NCI-H1694 treated with DMSO at 0.1 percent for 48 hours (cell line): ENCODE measurements around the gene ANXA5.
"Not testable (repeated sequence)": the region's sequence is repeated elsewhere in the genome, so short reads cannot be mapped to it uniquely, and the experiment has no call there.

Source experiments
- DNase-seq: peaks from one replicate; lab custom pipeline; 2025; lab: John Stamatoyannopoulos, UW

ANXA5 gene

DNA sequence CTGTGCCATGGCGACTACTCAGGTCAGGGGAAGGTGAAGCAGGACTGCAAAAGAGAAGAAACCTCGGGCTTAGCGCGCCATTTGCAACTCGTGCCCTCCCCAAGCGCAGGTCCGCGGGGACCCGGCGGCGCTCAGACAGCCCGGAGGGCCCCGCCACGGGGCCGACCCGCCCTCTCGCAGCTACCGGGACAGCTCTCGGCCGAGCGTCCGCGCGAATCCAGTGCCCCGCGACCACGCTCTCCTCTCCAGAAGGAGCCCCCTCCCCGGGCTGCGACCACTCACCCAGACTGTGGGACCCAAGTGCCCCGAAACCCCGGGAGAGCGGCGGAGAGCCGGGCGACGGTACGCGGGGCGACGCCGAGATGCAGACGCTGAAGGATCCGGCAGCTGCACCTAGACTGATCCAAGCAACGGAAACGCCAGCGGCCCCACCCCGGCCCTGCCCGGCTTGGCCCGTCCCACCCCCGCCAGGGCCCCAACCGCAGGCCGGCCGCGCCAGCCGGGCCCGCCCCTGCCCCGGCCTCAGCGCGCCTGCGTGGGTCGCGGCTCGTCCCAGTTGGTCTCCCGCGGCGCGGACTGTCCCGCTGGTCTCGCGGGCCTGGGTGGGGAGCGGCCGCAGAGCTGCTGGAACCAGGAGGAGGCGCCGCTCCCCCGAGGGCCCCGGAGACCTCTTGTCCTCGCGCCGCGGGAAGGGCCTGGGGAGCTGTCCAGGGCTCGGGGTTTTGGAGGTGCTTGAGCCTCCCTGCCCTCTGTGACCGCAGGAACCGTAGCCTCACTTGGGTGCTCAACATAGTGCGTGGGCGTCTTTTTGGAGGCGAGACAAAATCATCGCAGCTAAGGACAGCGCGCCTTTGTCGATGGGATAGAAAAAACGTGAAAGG, at the start of gene ANXA5:
Gene ANXA5, minus strand, starts transcription at position 400 of the 881 bp plus-strand sequence. Its CDS starts 391 bp downstream, at position 9.
- DNase-seq: no peak

DNA sequence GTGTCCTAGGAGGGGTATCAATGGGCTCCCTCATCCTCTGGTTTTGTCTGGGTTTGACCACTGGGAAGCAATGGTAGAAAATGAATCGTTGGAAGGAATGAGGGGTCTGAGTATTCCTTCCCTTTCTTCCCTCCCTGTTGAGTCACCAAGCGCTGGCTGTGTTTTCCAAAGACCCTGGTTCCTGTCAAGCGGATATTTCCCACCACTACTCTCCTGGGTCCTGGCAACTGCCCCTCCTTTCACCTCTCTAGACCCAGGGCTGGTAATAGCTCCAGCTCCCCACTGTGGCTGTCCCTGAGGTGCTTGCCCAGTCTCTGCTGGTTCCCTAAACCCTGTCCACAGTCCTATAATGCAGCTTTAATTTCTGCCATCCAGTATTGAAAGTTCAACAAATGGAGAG, 46.0 kb upstream of the ANXA5 start:
- DNase-seq: no peak

DNA sequence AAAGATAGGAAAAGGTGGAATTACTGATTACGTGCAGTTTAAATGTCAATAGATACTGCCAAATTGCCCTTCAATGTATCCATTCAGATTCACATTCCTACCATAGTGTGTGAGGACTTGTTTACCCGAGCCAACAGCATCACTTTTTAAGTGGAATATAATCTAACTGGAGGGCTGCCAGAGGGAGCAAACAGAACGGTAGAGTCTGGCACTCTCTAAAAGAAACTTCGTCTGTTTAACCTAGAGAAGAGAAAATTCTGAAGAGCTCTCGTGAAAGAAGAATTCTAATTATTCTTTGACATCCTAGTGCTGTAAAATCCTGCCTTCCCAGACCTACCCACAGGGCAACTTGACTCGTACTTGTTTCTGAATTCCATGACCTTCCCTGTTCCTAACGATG, 45.0 kb upstream of the ANXA5 start:
- DNase-seq: no peak

DNA sequence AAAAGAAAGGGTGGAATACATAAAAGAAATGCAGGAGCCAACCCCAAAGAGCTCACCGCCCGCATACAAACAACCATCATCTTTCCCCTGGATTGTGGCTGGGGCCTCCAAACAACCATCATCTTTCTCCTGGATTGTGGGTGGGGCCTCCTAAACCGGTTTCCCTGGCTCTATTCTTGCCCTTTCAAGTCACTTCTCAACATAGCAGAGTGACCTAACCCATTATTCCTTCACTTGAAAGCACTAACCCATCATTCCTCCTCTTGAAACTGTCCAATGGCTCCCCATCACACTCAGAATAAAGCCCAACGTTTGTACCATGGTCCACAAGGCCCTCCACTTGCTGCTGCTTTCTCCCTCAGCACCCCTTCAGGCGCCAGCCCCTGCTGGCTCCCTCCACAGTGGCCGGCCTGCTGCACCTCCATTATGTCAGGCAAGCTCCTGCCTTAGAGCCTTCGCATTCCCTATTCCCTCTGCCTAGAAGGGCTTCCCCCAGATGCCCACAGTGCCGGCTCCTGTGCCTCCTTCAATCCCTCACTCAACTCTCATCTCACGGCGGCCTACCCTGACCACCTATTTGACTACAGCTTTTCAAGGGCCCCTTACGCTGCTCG, 44.1 kb upstream of the ANXA5 start:
- DNase-seq: no peak

DNA sequence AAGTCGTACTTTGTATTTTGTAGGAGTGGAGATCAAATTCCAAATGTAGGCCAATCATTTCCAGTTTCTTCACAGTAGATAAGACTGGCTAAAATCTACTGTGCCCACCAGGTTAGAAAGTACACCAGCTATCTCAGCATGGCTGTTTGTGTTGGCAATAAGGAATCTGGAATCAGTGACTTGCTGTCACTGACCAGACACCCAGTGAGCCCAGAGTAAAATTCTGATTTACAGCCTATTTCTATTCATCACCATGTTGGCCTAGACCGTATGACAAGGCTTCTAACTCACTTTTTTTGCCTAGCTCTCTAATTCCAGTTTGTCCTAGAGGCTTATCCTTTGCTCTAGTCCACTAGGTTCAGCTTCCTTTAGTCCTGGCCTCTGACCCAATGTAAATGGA, 42.8 kb upstream of the ANXA5 start:
- DNase-seq: no peak

DNA sequence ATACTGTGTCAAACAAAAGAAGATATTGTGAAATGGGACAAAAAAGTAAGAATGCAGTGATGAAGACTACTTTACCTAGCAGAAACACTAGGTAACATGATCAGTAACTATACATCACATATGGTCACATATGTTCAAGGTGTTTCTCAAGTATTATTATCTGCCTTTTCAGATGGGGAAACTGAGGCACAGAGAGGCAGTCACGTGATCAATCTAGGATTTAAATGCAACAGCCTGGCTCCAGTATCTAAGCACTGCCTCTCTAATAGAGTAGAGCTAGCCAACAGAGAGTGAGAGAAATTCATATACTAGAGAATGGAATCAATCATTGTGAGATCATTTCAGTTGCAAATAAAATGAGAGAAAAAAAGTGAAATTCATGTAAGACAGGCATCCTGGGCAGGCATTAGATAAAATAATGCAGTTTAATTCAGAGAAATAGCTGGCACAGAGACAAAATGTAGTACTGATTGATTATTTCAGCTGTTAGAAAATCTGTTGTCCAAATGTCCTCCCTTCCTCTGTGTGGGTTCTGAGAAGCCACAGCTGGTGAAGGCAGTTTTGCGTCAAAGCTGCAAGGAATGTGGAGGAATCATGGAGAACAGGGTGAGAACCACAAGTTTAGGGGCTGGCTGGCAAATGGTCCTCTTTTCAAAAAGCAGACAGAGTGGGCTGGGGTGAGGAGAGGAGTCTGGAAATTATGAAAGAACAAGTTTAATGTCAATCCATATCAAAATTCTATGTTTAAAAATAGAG, 42.2 kb upstream of the ANXA5 start:
- no peak for DNase-seq

DNA sequence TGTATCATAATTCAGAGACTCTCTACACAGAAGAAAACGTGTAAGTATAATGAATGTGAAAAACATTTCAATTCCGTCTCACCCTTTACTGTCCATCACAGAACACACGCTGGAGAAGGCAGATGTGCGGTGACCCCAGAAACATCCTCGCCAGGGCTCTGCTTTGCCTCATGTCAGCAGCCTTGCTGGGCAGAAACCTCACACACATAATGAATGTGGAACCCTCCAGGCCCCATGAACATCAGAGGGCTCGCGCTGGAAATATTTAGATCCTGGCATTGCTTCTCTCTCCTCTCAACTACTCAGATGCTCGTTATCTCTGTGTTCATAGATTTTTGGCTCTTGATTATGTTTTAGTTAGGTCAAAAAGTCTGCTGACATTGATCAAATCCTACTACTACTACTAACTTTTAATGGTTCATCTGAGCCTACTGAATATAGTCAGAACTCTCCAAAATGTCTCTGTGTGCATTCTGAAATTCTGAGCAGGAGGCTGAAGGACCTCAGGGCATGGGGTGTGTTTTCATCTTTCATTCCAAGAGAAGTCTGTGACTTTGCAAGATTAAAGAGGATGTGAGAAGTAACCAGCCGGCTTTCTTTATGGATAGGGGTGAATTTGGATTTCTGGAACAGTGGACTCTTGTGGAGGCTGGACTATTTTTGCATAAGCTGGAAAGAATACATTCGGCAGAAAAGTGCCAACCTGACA, 41.2 kb upstream of the ANXA5 start:
- no peak for DNase-seq

DNA sequence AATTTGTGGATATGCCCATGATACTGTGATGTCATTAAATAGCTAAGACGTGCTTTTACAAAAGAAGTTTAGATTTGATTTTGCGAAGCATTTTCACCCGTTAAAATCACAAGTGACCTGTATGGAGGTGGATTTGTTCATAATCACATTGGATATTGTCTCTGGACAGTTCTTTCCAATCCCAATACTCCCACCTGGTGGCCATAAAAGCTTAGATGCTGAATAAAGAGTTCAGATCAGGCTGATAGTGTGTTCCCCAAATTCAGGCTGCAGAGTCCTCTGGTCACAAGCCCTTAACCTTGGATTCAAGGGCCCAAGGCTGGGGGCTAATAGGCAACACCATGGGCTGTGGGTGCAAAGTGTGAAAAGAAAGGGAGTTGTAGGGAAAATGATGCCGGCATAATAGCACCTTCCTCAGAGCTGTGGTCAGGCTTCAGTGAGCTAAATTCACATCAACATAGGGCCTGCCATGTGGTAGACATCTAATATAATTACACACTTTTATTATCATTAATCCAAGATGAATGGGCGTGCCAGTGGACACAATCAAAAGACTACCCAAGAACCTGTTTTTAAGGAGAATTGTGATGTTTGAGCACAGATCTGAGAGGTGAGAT, 40.1 kb upstream of the ANXA5 start:
- DNase-seq: no peak

DNA sequence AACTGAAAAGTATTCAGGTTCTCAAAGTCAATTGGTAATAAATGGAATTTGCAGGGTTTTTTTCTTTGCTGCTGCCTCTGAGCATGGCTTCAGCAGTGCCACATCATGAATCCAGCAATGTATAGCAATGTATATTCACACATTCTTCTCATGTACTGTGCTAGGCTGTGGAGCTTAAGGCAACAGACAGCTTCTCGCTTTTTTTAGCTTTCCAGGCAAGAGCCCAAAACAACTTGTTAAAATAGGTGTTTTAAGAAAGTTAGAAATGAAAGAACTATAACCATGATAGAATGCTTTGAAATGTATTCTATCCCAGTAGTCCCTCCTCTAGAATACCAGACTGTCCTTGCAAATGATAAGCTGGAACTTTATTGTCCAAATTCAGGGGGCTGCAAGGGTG, 37.8 kb upstream of the ANXA5 start:
- no peak for DNase-seq

DNA sequence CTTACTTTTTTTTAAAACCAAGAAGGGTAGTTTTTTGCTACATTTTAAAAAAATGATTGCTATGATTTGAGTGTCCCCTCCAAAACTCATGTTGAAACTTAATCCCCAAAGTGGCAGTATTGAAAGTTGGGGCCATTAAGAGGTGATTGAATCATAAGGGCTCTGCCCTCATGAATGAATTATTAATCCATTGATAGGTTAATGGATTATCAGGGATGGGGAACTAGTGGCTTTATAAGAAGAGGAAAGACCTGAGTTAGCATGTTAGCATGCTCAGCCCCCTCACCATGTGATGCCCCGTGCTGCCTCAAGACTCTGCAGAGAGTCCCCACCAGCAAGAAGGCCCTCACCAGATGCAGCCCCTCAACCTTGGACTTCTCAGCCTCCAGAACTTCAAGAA, 37.2 kb upstream of the ANXA5 start:
- no peak for DNase-seq

DNA sequence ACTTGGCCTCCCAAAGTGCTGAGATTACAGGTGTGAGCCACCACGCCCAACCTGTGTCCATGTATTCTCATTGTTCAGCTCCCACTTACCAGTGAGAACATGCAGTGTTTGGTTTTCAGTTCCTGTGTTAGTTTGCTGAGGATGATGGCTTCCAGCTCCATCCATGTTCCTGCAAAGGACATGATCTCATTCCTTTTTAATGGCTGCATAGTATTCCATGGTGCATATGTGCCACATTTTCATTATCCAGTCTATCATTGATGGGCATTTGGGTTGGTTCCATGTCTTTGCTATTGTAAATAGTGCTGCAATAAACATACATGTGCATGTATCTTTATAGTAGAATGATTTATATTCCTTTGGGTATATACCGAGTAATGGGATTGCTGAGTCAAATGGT, 33.0 kb upstream of the ANXA5 start:
- not testable (repeated sequence) for DNase-seq

DNA sequence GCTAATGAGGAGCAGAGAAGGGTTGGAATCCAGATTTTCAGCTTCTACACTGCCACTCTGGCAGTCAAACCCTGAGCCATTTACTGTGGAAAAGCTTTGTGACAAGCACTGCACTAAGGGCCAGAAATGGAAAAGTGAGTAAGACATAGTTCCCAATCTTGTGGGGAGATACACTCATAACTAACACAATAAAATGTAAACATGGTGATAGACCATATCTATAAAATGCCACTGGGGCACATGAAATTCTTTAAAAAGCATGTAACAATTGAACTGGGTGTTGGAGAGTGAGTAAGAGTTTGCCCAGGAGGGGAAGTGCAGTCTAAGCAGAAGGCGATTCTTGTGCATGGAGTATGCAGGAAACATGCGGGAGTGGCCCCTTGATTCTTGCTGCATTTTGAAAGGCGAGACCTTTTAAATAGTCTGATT, 32.0 kb upstream of the ANXA5 start:
- no peak for DNase-seq

DNA sequence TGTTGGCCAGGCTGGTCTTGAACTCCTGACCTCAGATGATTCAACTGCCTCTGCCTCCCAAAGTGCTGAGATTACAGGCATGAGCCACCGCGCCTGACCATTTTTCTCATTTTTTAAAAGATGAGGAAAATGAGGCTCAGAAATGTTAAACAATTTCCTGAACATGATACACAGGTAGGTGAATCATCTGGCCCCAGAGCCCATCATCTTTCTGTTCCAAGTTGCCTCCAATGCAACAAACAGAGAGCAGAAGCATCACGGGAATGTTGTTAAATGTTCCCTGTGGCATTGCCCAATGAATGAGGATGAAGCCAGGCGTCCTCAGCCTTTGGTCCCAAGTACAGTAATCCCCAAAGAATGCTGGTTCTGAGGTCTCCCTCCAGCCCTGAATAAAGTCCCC, 31.3 kb upstream of the ANXA5 start:
- no peak for DNase-seq

DNA sequence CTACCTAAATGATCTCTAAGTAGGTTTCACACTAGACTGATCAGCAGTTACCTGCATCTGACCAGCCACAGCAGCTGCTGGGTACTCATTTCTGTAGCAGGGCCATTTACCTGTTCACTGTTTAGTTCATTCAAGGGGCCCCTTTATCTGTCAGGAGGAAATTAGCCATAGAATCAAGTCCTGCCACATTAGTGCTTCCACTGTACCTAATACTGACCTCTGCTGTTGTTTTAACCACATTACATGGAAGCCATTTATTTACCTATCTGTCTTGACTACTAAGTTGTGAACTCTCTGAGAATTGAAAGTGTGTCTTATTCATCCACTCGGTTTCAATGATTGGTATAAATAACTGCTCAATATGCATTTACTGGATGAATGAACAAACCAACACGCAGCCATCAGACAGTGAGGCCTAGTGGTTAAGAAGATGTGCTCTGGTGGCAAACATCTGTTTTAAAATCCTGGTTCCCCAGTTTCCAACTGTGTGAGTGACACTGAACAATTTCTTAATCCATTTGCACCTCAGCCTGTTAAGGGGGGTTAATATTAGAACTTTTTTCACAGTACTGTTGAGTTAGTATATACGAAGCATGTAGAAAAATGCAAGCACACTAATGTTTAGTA, 30.0 kb upstream of the ANXA5 start:
- DNase-seq: peak; percentile 11

DNA sequence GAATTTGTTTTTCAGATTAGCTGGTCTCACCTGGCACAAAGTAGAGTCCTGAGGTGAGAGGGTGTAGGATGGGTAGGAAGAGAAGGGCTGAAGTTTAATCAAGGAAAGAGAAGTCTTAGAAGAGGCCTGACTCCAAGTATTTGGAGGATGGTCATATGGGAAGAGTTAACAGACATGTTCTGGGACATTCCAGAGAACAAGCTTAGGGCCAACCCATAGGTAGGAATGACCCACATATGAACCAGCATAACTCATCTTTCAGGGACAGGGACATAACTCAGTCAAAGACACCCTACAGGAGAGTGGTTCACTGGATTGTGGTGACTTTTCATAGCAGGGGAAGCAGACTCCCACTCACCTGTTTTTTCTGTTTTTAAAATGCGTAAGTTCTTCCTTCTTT, 27.9 kb upstream of the ANXA5 start:
- no peak for DNase-seq

DNA sequence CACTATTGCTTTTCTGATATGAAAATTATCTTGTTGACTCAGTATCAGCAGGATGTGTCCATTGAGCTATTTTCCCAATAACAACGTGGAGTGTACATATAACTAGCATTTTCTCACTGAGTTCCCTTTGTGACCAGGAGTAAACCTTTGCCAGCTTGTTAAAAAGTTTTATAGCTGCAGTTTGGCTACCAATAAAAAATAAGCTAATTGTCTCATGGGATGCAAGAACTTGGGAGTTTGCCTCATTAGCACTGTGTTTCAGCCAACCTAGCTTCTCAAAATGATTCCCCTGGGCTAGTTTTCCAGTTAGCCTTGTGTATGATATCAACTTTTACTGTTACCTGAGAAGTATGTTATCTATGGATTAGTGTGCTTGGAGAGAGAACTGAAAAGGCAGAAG, 24.9 kb upstream of the ANXA5 start:
- DNase-seq: no peak

DNA sequence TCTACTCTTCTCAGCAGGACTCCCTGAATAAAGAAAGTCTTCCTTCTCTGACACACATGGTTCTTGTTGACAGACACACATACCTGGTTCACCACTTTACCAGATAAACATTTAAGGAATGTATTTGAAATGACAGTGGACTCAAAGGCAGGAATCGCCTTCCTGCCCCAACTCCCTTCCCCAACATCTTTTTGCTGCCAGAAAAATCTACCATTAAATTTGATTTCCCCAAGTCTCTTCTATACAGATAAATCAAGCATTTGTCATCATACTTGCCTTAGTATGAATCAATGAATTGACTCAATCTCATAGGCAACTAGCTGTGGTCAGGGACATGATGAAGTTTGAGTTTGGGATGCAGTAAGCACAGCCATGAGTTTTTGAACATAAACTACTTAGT, 23.3 kb upstream of the ANXA5 start:
- DNase-seq: no peak

DNA sequence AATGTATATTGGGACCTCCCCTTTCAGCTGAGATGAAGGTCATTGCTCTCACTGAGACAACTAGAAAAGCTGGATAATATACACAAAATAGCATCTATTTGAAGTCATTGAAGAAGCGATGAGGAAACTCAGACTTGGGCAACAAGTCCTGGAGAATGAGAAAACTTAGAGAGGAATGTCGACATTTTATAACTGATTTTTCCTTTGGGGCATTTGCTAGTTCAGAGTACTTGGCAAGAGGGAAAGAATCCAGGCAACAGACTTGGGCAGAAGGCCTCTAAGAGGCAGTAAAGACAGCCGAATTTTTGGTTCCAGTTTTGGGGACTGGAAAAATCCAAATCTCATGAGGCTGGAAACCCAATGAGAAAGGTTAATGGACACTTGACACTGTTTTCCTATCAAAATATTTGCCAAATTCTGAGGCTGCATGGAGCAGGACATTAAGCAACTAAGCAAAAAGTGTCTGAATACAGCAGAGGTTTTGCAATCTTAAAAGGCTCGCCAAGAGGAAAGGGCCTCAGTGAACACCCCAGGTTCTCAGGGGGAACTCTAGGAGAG, 21.0 kb upstream of the ANXA5 start:
- no peak for DNase-seq

DNA sequence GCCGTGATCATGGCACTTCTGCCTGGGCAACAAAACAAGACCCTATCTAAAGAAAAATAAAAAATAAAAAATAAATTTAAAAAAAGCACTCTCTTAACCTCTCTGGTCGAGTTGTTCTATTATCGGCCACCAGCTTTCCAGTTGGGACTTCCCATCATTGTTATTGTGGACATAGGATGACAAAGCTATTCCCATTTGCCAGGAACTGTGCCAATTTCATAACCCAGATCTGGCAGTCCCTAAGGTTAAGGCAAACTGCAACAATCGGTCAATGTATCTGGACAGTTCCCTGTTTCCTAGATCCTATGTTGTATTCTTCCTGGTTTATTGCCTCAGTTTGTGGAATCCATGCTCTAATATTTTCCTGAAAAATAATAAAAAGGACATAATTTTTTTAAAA, 17.8 kb upstream of the ANXA5 start:
- DNase-seq: no peak

DNA sequence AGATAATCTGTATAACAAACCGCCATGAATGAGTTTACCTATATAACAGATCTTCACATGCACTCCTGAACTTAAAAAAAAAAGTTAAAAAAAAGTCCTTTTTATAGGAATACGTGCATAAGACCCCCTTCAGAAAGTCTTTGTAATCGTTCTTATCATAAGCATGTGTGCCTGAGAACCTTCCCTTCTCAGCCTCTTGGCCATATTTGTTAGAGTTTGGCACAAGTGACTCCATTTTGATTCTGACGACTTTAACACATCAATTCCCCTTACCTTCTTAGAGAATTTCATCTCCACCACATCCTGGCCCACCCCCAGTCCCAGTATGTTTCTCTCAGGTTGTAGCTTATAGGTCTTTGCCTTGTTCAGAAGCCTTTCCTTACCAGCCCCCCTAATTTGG, 16.0 kb upstream of the ANXA5 start:
- no peak for DNase-seq
